Panc1 (cell line): ENCODE results near the gene ZNF346. TPM values are rescaled to one million over a fixed set of nuclear protein-coding genes. Genes with fewer than 3 reads are reported as not detected.

Experiments used
- ATAC-seq: fragments of 200-7000 bp; cut with Tn5 transposase; 2 replicates; pipeline ENCODE4 v1.9.1; 2020; ENCODE audit warnings: mild to moderate bottlenecking, moderate library complexity
- BruUV-seq: library from RNA; stranded (reverse); fragments of 400-500 nt; replicated peaks from 2 replicates; lab custom pipeline; 2021; lab: Mats Ljungman, UMichigan
- CTCF ChIA-PET: fragments of 300-600 bp; sonication (Branson Sonifier 250); formaldehyde crosslinking; loops from one replicate; lab custom pipeline; 2022; ENCODE audit warnings: antibody characterized with exemption; lab: Charles Lee
- POLR2A ChIA-PET: fragments of 300-600 bp; sonication (Branson Sonifier 250); formaldehyde crosslinking; loops from one replicate; lab custom pipeline; 2022; ENCODE audit warnings: antibody characterized with exemption; lab: Charles Lee
- DNase-seq: peaks from one replicate; pipeline ENCODE4 v3.0.0-alpha.2; 2010; ENCODE audit warnings: low read depth, low spot score
- H3K27ac ChIP-seq: 2 replicates; pipeline ENCODE4 v1.5.1; 2011; ENCODE audit warnings: mild to moderate bottlenecking, low read length, inconsistent platforms
- H3K27me3 ChIP-seq: fragments of 200-500 bp; sonication (Bioruptor generic); 2 replicates; pipeline ENCODE4 v1.6.0; 2014; ENCODE audit warnings: low read length, inconsistent platforms; ENCODE audit not compliant: control insufficient read depth, insufficient read depth
- H3K36me3 ChIP-seq: fragments of 200-500 bp; sonication (Bioruptor generic); 2 replicates; pipeline ENCODE4 v1.5.1; 2014; ENCODE audit warnings: inconsistent platforms, mild to moderate bottlenecking, low read length, moderate library complexity; ENCODE audit not compliant: control insufficient read depth, insufficient read depth
- H3K4me1 ChIP-seq: 2 replicates; pipeline ENCODE4 v1.5.1; 2011; ENCODE audit warnings: inconsistent platforms, mild to moderate bottlenecking, low read length, moderate library complexity; ENCODE audit not compliant: control insufficient read depth, insufficient read depth
- H3K4me3 ChIP-seq, 2 experiments: 2 replicates each; pipeline ENCODE4 v1.5.1; 2011 to 2012; ENCODE audit warnings: low read depth in 2 of 2, low read length in 2 of 2, mild to moderate bottlenecking in 2 of 2, inconsistent platforms in 1 of 2, moderate library complexity in 1 of 2
- H3K9me3 ChIP-seq: fragments of 200-500 bp; sonication (Bioruptor generic); 2 replicates; pipeline ENCODE4 v1.5.1; 2014; ENCODE audit warnings: low read depth, mild to moderate bottlenecking, inconsistent platforms, low read length, moderate library complexity; ENCODE audit not compliant: control insufficient read depth, insufficient read depth
- CTCF ChIP-seq: fragments of 450-650 bp; IDR thresholded peaks from 2 replicates; pipeline ENCODE4 v1.5.1; 2017; ENCODE audit warnings: mild to moderate bottlenecking
- POLR2AphosphoS5 ChIP-seq: IDR thresholded peaks from 2 replicates; pipeline ENCODE4 v1.6.1; 2012; ENCODE audit warnings: mild to moderate bottlenecking, low read depth, low read length, moderate library complexity
- SIN3A ChIP-seq: IDR thresholded peaks from 2 replicates; pipeline ENCODE4 v1.6.1; 2012; ENCODE audit warnings: low read depth, mild to moderate bottlenecking, low read length, moderate library complexity, borderline replicate concordance; ENCODE audit not compliant: insufficient read depth
- TCF7L2 ChIP-seq: IDR thresholded peaks from 2 replicates; pipeline ENCODE4 v1.6.1; 2011; ENCODE audit warnings: mild to moderate bottlenecking, low read depth, low read length, inconsistent platforms
- in situ Hi-C: cut with HindIII; loops from 2 replicates; pipeline ENCODE4 v1.10.0; 2016; ENCODE audit warnings: low sequenced_read_pairs, low pct_unique_long_range_greater_than_20kb
- intact Hi-C: fragments of 100-400 bp; cut with micrococcal nuclease; formaldehyde crosslinking; loops from one replicate; pipeline ENCODE4 v1.10.0; 2022; ENCODE audit not compliant: unreplicated experiment
- total RNA-seq: library from RNA; stranded (reverse); gene quantifications from one replicate; pipeline ENCODE4 v1.2.1, GENCODE V29; 2021; ENCODE audit not compliant: unreplicated experiment
- TF ChIP-seq, protein P1 (sequence below), 2 experiments: IDR thresholded peaks; 2 replicates each; pipeline ENCODE4 v1.6.1; 2011 to 2012; ENCODE audit warnings: low read depth in 2 of 2, control low read depth in 1 of 2, low read length in 1 of 2, mild to moderate bottlenecking in 1 of 2, moderate library complexity in 1 of 2; ENCODE audit not compliant: insufficient read depth in 1 of 2

Gene ZNF346
- total RNA-seq, 1 experiment from 2014 or later = 21.3 TPM

DNA sequence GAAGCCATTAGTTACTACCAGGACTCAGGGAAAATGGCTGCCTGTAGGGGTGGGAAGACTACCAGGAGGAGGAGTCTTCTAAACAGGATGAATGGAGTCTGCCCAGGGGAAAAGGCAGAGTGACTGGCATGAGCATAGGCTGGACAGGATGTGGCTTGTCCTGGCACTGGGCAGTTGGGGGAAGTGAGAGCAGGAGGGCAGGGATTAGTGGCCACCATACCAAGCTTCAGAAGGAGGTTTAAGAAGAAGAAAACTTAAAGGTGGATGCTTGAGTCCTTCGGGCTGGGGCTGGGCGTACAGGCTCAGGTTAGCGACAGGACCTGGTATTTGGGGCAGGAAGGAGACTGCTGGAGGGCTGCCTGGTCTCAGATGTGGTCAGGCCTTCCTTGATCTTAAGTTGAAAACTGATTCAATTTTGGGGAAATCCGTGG, 106.1 kb downstream of the ZNF346 start:
- H3K36me3 ChIP-seq = no peaks in the 10 kb centered on the region
- intact Hi-C loops (no loop called here), in situ Hi-C loops (no loop called here)
- DNase-seq = no peak
- H3K4me3 ChIP-seq = no peak overlapping the region
- no peak for ATAC-seq
- TF ChIP-seq, protein P1, sequence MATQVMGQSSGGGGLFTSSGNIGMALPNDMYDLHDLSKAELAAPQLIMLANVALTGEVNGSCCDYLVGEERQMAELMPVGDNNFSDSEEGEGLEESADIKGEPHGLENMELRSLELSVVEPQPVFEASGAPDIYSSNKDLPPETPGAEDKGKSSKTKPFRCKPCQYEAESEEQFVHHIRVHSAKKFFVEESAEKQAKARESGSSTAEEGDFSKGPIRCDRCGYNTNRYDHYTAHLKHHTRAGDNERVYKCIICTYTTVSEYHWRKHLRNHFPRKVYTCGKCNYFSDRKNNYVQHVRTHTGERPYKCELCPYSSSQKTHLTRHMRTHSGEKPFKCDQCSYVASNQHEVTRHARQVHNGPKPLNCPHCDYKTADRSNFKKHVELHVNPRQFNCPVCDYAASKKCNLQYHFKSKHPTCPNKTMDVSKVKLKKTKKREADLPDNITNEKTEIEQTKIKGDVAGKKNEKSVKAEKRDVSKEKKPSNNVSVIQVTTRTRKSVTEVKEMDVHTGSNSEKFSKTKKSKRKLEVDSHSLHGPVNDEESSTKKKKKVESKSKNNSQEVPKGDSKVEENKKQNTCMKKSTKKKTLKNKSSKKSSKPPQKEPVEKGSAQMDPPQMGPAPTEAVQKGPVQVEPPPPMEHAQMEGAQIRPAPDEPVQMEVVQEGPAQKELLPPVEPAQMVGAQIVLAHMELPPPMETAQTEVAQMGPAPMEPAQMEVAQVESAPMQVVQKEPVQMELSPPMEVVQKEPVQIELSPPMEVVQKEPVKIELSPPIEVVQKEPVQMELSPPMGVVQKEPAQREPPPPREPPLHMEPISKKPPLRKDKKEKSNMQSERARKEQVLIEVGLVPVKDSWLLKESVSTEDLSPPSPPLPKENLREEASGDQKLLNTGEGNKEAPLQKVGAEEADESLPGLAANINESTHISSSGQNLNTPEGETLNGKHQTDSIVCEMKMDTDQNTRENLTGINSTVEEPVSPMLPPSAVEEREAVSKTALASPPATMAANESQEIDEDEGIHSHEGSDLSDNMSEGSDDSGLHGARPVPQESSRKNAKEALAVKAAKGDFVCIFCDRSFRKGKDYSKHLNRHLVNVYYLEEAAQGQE (IDR thresholded peaks at IDR 0.05; ENCODE audit: insufficient read depth in 1 of 2, low read depth in 2 of 2, low read length in 1 of 2) = no peak
- TF ChIP-seq CTCF (no peak), SIN3A (no peak), POLR2AphosphoS5 (no peak), TCF7L2 (no peak)
- no peak overlapping the region for H3K27ac ChIP-seq
- BruUV-seq = no TSS peak
- POLR2A ChIA-PET = no interaction called here
- H3K27me3 ChIP-seq = no peaks in the 10 kb centered on the region
- H3K4me1 ChIP-seq = peaks cover 4% of the 10 kb centered on the region
- CTCF ChIA-PET = no interaction called here
- no peaks in the 10 kb centered on the region for H3K9me3 ChIP-seq

DNA sequence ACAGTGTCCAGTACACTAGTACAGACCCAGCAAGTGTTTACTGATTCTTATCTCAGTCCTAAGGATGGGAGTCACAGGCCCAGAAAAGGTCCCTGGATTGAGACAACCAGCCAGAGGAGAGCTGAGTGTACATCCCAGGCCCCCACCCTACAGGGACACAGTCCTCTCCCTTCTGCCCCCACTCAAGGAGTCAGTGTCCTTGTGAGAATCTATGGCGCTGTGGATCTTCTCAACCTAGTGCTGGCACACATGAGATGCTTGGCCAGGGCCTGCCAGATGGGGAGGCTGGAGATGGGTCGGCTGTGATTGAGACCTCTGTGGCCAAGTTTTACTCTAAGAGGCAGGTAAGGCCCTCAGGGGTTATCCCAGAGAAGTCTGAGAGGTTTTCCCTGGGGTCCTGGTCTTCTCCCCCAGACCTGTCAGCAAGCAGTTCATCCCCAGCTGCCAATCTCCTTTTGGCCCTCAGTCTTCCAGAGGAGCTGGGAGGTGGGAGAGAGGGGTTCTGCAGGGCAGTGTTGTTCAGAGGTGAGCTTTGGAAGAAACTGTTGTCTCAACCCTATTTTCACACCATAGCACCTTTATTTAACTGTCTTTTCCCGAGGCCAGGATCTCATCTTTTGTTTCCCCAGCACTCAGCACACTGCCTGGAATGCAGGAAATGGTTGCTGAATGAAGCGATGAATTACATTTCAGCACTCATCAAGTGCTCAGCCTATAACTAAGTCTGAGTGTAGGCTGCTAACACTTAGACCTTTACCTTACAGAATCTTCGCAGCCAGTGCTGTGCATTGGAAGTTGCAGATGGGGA, 107.9 kb downstream of the ZNF346 start:
- ChIA-PET POLR2A (no interaction called here), CTCF (no interaction called here)
- no peak overlapping the region for H3K27ac ChIP-seq
- H3K36me3 ChIP-seq = no peaks in the 10 kb centered on the region
- no peak for TF ChIP-seq POLR2AphosphoS5
- no peak for TF ChIP-seq TCF7L2
- TF ChIP-seq CTCF = no peak
- TF ChIP-seq SIN3A = no peak
- TF ChIP-seq, protein P1 (IDR thresholded peaks at IDR 0.05; ENCODE audit: insufficient read depth in 1 of 2, low read depth in 2 of 2, low read length in 1 of 2) = no peak
- no peaks in the 10 kb centered on the region for H3K27me3 ChIP-seq
- BruUV-seq = no TSS peak
- in situ Hi-C loops (no loop called here), intact Hi-C loops (no loop called here)
- ATAC-seq (no peak), DNase-seq (no peak)
- H3K4me1 ChIP-seq = peaks cover 11% of the 10 kb centered on the region
- H3K4me3 ChIP-seq = no peak overlapping the region
- H3K9me3 ChIP-seq = no peaks in the 10 kb centered on the region
